MM.1S (cell line): ENCODE measurements around the gene ARHGAP35.

Experiments used
- DNase-seq: peaks from one replicate; pipeline ENCODE4 v3.0.0-alpha.2; 2015
- H2AFZ ChIP-seq: fragments of 300-600 bp; sonication (generic); 2 replicates; pipeline ENCODE4 v1.6.0; 2016; ENCODE audit warnings: antibody characterized with exemption, low read length
- H3F3A ChIP-seq: fragments of 300-600 bp; sonication (generic); 2 replicates; pipeline ENCODE4 v1.6.1; 2016; ENCODE audit warnings: mild to moderate bottlenecking, antibody characterized with exemption, low read length, moderate library complexity, mixed read lengths; ENCODE audit not compliant: insufficient read depth
- H3K27ac ChIP-seq: fragments of 300-600 bp; sonication (generic); 2 replicates; pipeline ENCODE4 v1.5.1; 2016; ENCODE audit warnings: mild to moderate bottlenecking, low read length
- H3K27me3 ChIP-seq: fragments of 300-600 bp; sonication (generic); replicated peaks from 2 replicates; pipeline ENCODE4 v1.6.0; 2016; ENCODE audit warnings: low read length; ENCODE audit not compliant: insufficient read depth
- H3K36me3 ChIP-seq: fragments of 300-600 bp; sonication (generic); replicated peaks from 2 replicates; pipeline ENCODE4 v1.6.1; 2016; ENCODE audit warnings: mild to moderate bottlenecking, low read length, mixed read lengths; ENCODE audit not compliant: insufficient read depth
- H3K4me1 ChIP-seq: fragments of 300-600 bp; sonication (generic); 2 replicates; pipeline ENCODE4 v1.6.1; 2016; ENCODE audit warnings: low read length, mixed read lengths
- H3K4me2 ChIP-seq: fragments of 300-600 bp; sonication (generic); 2 replicates; pipeline ENCODE4 v1.6.0; 2016; ENCODE audit warnings: low read depth, low read length
- H3K4me3 ChIP-seq: fragments of 300-600 bp; sonication (generic); 2 replicates; pipeline ENCODE4 v1.5.1; 2016; ENCODE audit warnings: low read length, mixed read lengths
- H3K79me2 ChIP-seq: fragments of 300-600 bp; sonication (generic); 2 replicates; pipeline ENCODE4 v1.6.1; 2016; ENCODE audit warnings: mixed run types, low read length, mixed read lengths
- H3K9ac ChIP-seq: fragments of 300-600 bp; sonication (generic); 2 replicates; pipeline ENCODE4 v1.6.1; 2016; ENCODE audit warnings: low read length, mixed read lengths
- H3K9me2 ChIP-seq: fragments of 300-600 bp; sonication (generic); replicated peaks from 2 replicates; pipeline ENCODE4 v1.6.1; 2016; ENCODE audit warnings: mild to moderate bottlenecking, low read length, mixed read lengths; ENCODE audit not compliant: insufficient read depth
- H3K9me3 ChIP-seq: fragments of 300-600 bp; sonication (generic); replicated peaks from 2 replicates; pipeline ENCODE4 v1.6.1; 2016; ENCODE audit warnings: mild to moderate bottlenecking, low read length, mixed read lengths; ENCODE audit not compliant: insufficient read depth
- H4K20me1 ChIP-seq: fragments of 300-600 bp; sonication (generic); 2 replicates; pipeline ENCODE4 v1.6.1; 2016; ENCODE audit warnings: mild to moderate bottlenecking, low read length, moderate library complexity, mixed read lengths; ENCODE audit not compliant: insufficient read depth
- CTCF ChIP-seq: fragments of 300-600 bp; sonication (generic); IDR thresholded peaks from 2 replicates; pipeline ENCODE4 v1.5.1; 2016; ENCODE audit warnings: antibody characterized with exemption, low read length, mixed read lengths
- EZH2 ChIP-seq: fragments of 300-600 bp; sonication (generic); optimal IDR thresholded peaks from 2 replicates; pipeline ENCODE3; 2017; ENCODE audit warnings: low read depth, mild to moderate bottlenecking, antibody characterized with exemption, low read length, mixed read lengths
- EZH2phosphoT487 ChIP-seq: fragments of 300-600 bp; sonication (generic); IDR thresholded peaks from 2 replicates; pipeline ENCODE4 v1.6.1; 2018; ENCODE audit warnings: antibody characterized with exemption, low read length

Gene ARHGAP35

GRCh38 chr19:46840498-46840942, 20.3 kb upstream of the ARHGAP35 start:
- TF ChIP-seq CTCF (peak; percentile 71), EZH2 (no peak), EZH2phosphoT487 (no peak)
- Histone ChIP-seq H3K9me3 (no peaks in the 10 kb centered on the region), H3F3A (no peaks in the 10 kb centered on the region), H2AFZ (no peak overlapping the region), H3K27me3 (no peaks in the 10 kb centered on the region), H3K9ac (no peak overlapping the region), H4K20me1 (no peaks in the 10 kb centered on the region), H3K9me2 (no peaks in the 10 kb centered on the region), H3K4me3 (no peak overlapping the region), H3K4me2 (no peak overlapping the region), H3K27ac (no peak overlapping the region), H3K79me2 (no peaks in the 10 kb centered on the region), H3K36me3 (no peaks in the 10 kb centered on the region), H3K4me1 (no peaks in the 10 kb centered on the region)
- DNase-seq, result peak; percentile 64

DNA sequence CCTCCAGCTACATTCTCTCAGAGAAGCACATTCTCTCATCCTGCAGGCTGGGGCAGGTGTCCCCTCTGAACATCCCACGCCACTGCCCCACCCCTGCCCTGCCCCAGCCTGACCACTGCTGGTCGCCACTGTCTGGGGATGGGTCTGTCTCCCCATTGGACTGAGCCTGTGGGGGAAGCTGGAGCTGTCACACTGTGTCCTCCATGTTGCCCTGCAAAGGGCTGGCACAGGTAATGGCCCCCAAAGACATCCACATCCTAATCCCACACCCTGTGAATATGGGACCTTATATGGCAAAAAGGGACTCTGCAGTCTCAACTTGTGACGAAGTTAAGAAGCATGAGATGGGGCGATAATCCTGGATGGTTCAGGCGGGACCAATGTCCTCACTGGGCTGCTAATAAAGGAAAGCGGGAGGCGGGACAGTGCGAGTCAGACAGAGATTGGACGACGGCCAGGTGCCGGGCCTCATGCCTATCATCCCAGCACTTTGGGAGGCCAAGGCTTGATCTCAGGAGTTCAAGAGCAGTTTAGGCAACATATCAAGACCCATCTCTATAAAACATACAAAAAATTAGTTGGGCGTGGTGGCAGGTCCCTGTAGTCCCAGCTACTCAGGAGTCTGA, 19.2 kb upstream of the ARHGAP35 start:
- Histone ChIP-seq H3K27me3 (no peaks in the 10 kb centered on the region), H2AFZ (no peak overlapping the region), H3K27ac (no peak overlapping the region), H3K36me3 (no peaks in the 10 kb centered on the region), H3K4me1 (no peaks in the 10 kb centered on the region), H3K9me3 (no peaks in the 10 kb centered on the region), H3K4me2 (no peak overlapping the region), H3K79me2 (no peaks in the 10 kb centered on the region), H3K9ac (no peak overlapping the region), H4K20me1 (no peaks in the 10 kb centered on the region), H3K9me2 (no peaks in the 10 kb centered on the region), H3F3A (no peaks in the 10 kb centered on the region), H3K4me3 (no peak overlapping the region)
- DNase-seq, result no peak
- TF ChIP-seq EZH2phosphoT487, result no peak
- TF ChIP-seq EZH2, result no peak
- TF ChIP-seq CTCF, result no peak

DNA sequence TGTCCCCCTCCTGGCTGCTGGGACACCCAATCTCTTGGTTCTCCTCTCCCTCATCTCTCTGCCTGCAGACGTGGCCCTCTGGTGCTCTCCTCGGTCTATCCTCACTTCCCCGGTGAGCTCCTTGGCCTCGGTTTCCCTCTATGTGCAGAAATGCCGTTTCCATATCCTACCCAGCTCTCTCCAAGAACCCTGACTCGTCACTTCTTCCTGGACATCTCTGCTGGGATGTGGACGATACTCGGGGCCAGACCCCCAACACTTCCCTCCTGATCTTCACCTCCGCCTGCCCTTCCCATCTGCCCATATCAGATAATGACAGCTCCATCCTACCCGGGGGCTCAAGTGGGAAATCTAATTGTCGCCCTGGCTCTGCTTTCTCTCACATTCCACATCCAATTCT, 18.0 kb upstream of the ARHGAP35 start:
- Histone ChIP-seq H4K20me1 (no peaks in the 10 kb centered on the region), H3K9me2 (no peaks in the 10 kb centered on the region), H3K9me3 (no peaks in the 10 kb centered on the region), H2AFZ (no peak overlapping the region), H3F3A (no peaks in the 10 kb centered on the region), H3K27me3 (no peaks in the 10 kb centered on the region), H3K4me2 (no peak overlapping the region), H3K36me3 (no peaks in the 10 kb centered on the region), H3K27ac (no peak overlapping the region), H3K79me2 (0 out of 2 replicates have a peak, but pooled peaks cover 4% of the 10 kb centered on the region), H3K4me1 (no peaks in the 10 kb centered on the region), H3K9ac (no peak overlapping the region), H3K4me3 (no peak overlapping the region)
- TF ChIP-seq EZH2phosphoT487 (no peak), CTCF (no peak), EZH2 (no peak)
- no peak for DNase-seq
